Peyer's patch (tissue), 4 donors: Measurements from ENCODE around the gene WDFY4.

Experiments
- CTCF ChIP-seq, 6 experiments: fragments of 450-650 bp in 4 of 6; fragments of 200-600 bp in 2 of 6; sonication (generic) in 1 of 6; IDR thresholded peaks; one replicate each; pipeline ENCODE4 v1.5.1; 2017 to 2019; ENCODE audit warnings: antibody characterized with exemption in 6 of 6, mild to moderate bottlenecking in 3 of 6, moderate library complexity in 1 of 6
- POLR2A ChIP-seq, 2 donors: fragments of 450-650 bp; IDR thresholded peaks; one replicate each; pipeline ENCODE4 v1.5.1; 2017; ENCODE audit warnings: antibody characterized with exemption in 2 of 2, mild to moderate bottlenecking in 2 of 2, moderate library complexity in 2 of 2

- TF ChIP-seq POLR2A (IDR thresholded peaks at IDR 0.05) (no peak), CTCF (IDR thresholded peaks at IDR 0.05) (no peak)
Observed at GRCh38 chr10:48667960-48668590, 16.6 kb upstream of the WDFY4 start.
